PC-3 (cell line): Measurements from ENCODE around the gene ZBTB49. TPM values are rescaled to one million over a fixed set of nuclear protein-coding genes. Genes with fewer than 3 reads are reported as not detected.

Experiments
- ATAC-seq: fragments of 200-7000 bp; cut with Tn5 transposase; 2 replicates; pipeline ENCODE4 v1.9.1; 2020; ENCODE audit warnings: mild to moderate bottlenecking, moderate library complexity
- BruUV-seq: library from RNA; stranded (reverse); fragments of 400-500 nt; replicated peaks from 2 replicates; lab custom pipeline; 2021; lab: Mats Ljungman, UMichigan
- CTCF ChIA-PET: fragments of 300-600 bp; sonication (Branson Sonifier 250); formaldehyde crosslinking; loops from one replicate; lab custom pipeline; 2022; ENCODE audit warnings: antibody characterized with exemption; lab: Charles Lee
- POLR2A ChIA-PET: fragments of 300-600 bp; sonication (Branson Sonifier 250); formaldehyde crosslinking; loops from one replicate; lab custom pipeline; 2022; ENCODE audit warnings: antibody characterized with exemption; ENCODE audit not compliant: unreplicated experiment; lab: Charles Lee
- DNase-seq: peaks from one replicate; pipeline ENCODE4 v3.0.0-alpha.2; 2015
- H2AFZ ChIP-seq: fragments of 300-600 bp; sonication (generic); 2 replicates; pipeline ENCODE4 v1.6.0; 2016; ENCODE audit warnings: antibody characterized with exemption, low read length
- H3F3A ChIP-seq: fragments of 300-600 bp; sonication (generic); one replicate; pipeline ENCODE4 v1.6.0; 2017; ENCODE audit warnings: antibody characterized with exemption, low read length, control low read depth, mild to moderate bottlenecking; ENCODE audit not compliant: unreplicated experiment
- H3K27ac ChIP-seq: fragments of 300-600 bp; sonication (generic); 2 replicates; pipeline ENCODE4 v1.5.1; 2016; ENCODE audit warnings: mild to moderate bottlenecking, low read length
- H3K27me3 ChIP-seq: fragments of 300-600 bp; sonication (generic); 2 replicates; pipeline ENCODE4 v1.6.1; 2016; ENCODE audit warnings: low read length, mixed read lengths
- H3K36me3 ChIP-seq: fragments of 300-600 bp; sonication (generic); 2 replicates; pipeline ENCODE4 v1.6.1; 2016; ENCODE audit warnings: low read depth, mixed run types, low read length, mixed read lengths
- H3K4me1 ChIP-seq: fragments of 300-600 bp; sonication (generic); 2 replicates; pipeline ENCODE4 v1.5.1; 2016; ENCODE audit warnings: low read length; ENCODE audit not compliant: insufficient read depth
- H3K4me2 ChIP-seq: fragments of 300-600 bp; sonication (generic); 2 replicates; pipeline ENCODE4 v1.6.0; 2016; ENCODE audit warnings: low read length
- H3K4me3 ChIP-seq: fragments of 300-600 bp; sonication (generic); 2 replicates; pipeline ENCODE4 v1.5.1; 2016; ENCODE audit warnings: mild to moderate bottlenecking, low read length, mixed read lengths
- H3K79me2 ChIP-seq: fragments of 300-600 bp; sonication (generic); 2 replicates; pipeline ENCODE4 v1.6.1; 2017; ENCODE audit warnings: low read length, mixed read lengths
- H3K9ac ChIP-seq: fragments of 300-600 bp; sonication (generic); 2 replicates; pipeline ENCODE4 v1.6.0; 2016; ENCODE audit warnings: mild to moderate bottlenecking, low read length
- H3K9me2 ChIP-seq: fragments of 300-600 bp; sonication (generic); replicated peaks from 2 replicates; pipeline ENCODE4 v1.6.1; 2016; ENCODE audit warnings: mixed run types, low read length, mixed read lengths
- H3K9me3 ChIP-seq: fragments of 300-600 bp; sonication (generic); 2 replicates; pipeline ENCODE4 v1.6.1; 2016; ENCODE audit warnings: low read length, mixed read lengths
- H4K20me1 ChIP-seq: fragments of 300-600 bp; sonication (generic); 2 replicates; pipeline ENCODE4 v1.6.1; 2016; ENCODE audit warnings: low read length, mixed read lengths
- EZH2 ChIP-seq: fragments of 300-600 bp; sonication (generic); IDR thresholded peaks from one replicate; pipeline ENCODE4 v1.6.1; 2017; ENCODE audit warnings: antibody characterized with exemption, mild to moderate bottlenecking, low read length; ENCODE audit not compliant: unreplicated experiment
- EZH2phosphoT487 ChIP-seq: fragments of 300-600 bp; sonication (generic); IDR thresholded peaks from 2 replicates; pipeline ENCODE4 v1.6.1; 2018; ENCODE audit warnings: mild to moderate bottlenecking, antibody characterized with exemption, low read length, borderline replicate concordance
- intact Hi-C: fragments of 100-400 bp; cut with micrococcal nuclease; formaldehyde crosslinking; loops from 2 replicates; pipeline ENCODE4 v1.9.0; 2023
- total RNA-seq: library from RNA; depleted of rRNA; stranded (reverse); fragments of >200 nt; gene quantifications from 2 replicates; pipeline ENCODE4 v1.2.3, GENCODE V29; 2014
- TF ChIP-seq, protein P1 (sequence below): fragments of 300-600 bp; sonication (generic); conservative IDR thresholded peaks from 2 replicates; pipeline ENCODE4 v1.5.1; 2017; ENCODE audit warnings: antibody characterized with exemption, low read depth, mild to moderate bottlenecking, low read length

The ZBTB49 gene
- total RNA-seq, 1 experiment from 2014 or later = 1.1 TPM

DNA sequence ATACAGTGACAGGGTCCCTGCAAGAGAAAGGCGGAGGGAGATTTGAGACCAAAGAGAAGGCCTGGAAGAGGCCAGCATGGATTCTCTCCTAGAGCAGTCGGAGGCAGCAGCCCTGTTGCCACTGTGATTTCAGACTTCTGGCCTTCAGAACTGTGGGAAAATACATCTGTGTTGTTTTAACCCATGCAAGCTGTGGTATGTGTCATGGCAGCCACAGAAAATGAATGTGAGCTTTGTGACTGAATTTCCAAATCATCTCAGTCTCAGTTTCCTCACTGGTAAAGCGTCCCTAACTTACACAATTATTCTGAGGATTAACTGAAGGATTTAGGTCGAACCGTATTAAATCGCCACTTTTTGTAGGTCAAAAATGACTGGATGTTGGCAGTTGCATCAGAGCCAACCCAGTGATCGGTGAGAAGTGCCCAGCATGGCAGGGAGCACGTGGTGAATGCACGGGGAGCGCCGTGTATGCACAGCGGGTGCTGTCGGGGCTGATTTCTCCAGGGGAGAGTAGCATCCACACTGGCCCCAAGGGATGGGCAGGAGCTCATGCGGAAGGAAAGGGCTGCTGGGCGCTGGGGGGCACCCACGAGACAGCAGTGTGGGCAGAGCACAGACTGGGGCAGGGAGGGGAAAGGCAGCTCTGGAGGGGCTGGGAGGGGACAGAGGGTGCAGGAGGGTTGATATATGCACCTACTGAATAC lies 73.1 kb downstream of the ZBTB49 start:
- intact Hi-C loops = no loop called here
- no peak for DNase-seq
- Histone ChIP-seq H3K79me2 (no peaks in the 10 kb centered on the region), H3K9me3 (no peaks in the 10 kb centered on the region), H3K27ac (no peak overlapping the region), H3K9me2 (no peaks in the 10 kb centered on the region), H3K4me1 (no peaks in the 10 kb centered on the region), H3K4me3 (no peak overlapping the region), H3K36me3 (no peaks in the 10 kb centered on the region), H3F3A (no peaks in the 10 kb centered on the region), H2AFZ (no peak overlapping the region), H3K27me3 (peaks cover 11% of the 10 kb centered on the region), H3K9ac (no peak overlapping the region), H3K4me2 (no peak overlapping the region), H4K20me1 (no peaks in the 10 kb centered on the region)
- no peak for ATAC-seq
- POLR2A ChIA-PET = no interaction called here
- CTCF ChIA-PET = no interaction called here
- TF ChIP-seq EZH2 = no peak
- TF ChIP-seq, protein P1, sequence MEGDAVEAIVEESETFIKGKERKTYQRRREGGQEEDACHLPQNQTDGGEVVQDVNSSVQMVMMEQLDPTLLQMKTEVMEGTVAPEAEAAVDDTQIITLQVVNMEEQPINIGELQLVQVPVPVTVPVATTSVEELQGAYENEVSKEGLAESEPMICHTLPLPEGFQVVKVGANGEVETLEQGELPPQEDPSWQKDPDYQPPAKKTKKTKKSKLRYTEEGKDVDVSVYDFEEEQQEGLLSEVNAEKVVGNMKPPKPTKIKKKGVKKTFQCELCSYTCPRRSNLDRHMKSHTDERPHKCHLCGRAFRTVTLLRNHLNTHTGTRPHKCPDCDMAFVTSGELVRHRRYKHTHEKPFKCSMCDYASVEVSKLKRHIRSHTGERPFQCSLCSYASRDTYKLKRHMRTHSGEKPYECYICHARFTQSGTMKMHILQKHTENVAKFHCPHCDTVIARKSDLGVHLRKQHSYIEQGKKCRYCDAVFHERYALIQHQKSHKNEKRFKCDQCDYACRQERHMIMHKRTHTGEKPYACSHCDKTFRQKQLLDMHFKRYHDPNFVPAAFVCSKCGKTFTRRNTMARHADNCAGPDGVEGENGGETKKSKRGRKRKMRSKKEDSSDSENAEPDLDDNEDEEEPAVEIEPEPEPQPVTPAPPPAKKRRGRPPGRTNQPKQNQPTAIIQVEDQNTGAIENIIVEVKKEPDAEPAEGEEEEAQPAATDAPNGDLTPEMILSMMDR = no peak
- TF ChIP-seq EZH2phosphoT487 = no peak
- BruUV-seq = no TSS peak

- Histone ChIP-seq H3K79me2 (no peaks in the 10 kb centered on the region), H3K27me3 (peaks cover 2% of the 10 kb centered on the region; the same call in 1 of the 2 replicates), H3K9ac (no peak overlapping the region), H2AFZ (no peak overlapping the region), H3K4me3 (no peak overlapping the region), H3K4me1 (no peaks in the 10 kb centered on the region), H3K9me2 (no peaks in the 10 kb centered on the region), H3F3A (no peaks in the 10 kb centered on the region), H4K20me1 (no peaks in the 10 kb centered on the region), H3K9me3 (no peaks in the 10 kb centered on the region), H3K27ac (no peak overlapping the region), H3K4me2 (no peak overlapping the region), H3K36me3 (no peaks in the 10 kb centered on the region)
- POLR2A ChIA-PET = no interaction called here
- TF ChIP-seq, protein P1 = no peak
- TF ChIP-seq EZH2 (no peak), EZH2phosphoT487 (no peak)
- CTCF ChIA-PET = no interaction called here
- intact Hi-C loops = no loop called here
- no peak for ATAC-seq
- DNase-seq = no peak
- no TSS peak for BruUV-seq
Measured at GRCh38 chr4:4364061-4364460, 74.0 kb downstream of the ZBTB49 start.

DNA sequence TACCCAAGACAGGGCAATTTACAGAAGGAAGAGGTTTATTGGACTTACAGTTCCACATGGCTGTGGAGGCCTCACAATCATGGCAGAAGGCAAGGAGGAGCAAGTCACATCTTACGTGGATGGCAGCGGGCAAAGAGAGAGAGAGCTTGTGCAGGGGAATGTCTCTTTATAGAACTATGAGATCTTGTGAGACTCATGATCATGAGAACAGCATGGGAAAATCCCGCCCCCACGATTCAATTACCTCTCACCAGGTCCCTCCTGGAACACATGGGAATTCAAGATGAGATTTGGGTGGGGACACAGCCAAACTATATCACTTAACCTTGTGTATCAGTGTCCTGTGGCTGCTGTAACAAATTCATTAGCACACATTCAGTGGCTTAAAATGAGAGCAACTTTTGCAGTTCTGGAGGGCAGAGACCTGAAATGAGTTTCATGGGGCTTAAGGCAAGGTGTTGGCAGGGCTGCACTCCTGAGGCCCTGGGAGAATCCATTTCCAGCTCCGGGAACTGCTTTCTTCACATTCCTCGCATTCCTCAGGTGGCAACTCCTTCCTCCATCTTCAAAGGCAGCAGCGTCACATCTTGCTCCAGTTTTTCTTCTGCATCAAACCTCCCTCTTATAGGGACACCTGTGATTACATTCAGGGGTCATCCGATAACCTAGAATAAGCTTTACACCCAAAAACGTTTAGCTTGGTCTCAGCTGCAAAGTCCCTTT lies 74.6 kb downstream of the ZBTB49 start:
- Histone ChIP-seq H3K36me3 (no peaks in the 10 kb centered on the region), H3K9ac (no peak overlapping the region), H3F3A (no peaks in the 10 kb centered on the region), H3K79me2 (no peaks in the 10 kb centered on the region), H3K4me2 (no peak overlapping the region), H4K20me1 (no peaks in the 10 kb centered on the region), H3K9me3 (no peaks in the 10 kb centered on the region), H2AFZ (no peak overlapping the region), H3K27ac (no peak overlapping the region), H3K27me3 (no peaks in the 10 kb centered on the region), H3K4me1 (no peaks in the 10 kb centered on the region), H3K4me3 (no peak overlapping the region), H3K9me2 (no peaks in the 10 kb centered on the region)
- TF ChIP-seq EZH2 = no peak
- no peak for TF ChIP-seq EZH2phosphoT487
- TF ChIP-seq, protein P1 = no peak
- ATAC-seq (no peak), DNase-seq (no peak)
- no TSS peak for BruUV-seq
- ChIA-PET CTCF (no interaction called here), POLR2A (no interaction called here)
- intact Hi-C loops = no loop called here
